Measurements from ENCODE around the gene PTPN13. TPM values are rescaled to one million over a fixed set of nuclear protein-coding genes. Genes with fewer than 3 reads are reported as not detected.

PTPN13 gene
- total RNA-seq, 1 donor from 2014 or later, result 66.3 TPM

DNA sequence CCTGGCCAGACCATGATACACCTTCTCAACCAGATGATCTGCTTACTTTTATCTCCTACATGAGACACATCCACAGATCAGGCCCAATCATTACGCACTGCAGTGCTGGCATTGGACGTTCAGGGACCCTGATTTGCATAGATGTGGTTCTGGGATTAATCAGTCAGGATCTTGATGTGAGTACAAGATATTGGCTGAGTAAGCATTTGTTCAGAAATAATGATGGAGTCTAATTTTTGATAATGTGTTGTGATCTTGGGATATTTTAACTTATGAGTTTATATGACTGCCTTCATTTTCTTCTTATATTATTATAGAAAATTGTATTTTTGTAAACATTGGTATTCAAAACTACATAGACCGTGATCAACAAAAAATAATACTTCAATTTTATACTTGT, 215.7 kb downstream of the PTPN13 start:
- peaks cover 0 to 36% of the 10 kb centered on the region in 2 donors for H3K36me3 ChIP-seq
- H3K4me1 ChIP-seq, result no peaks in the 10 kb centered on the region
- no peaks in the 10 kb centered on the region for H3K9me3 ChIP-seq
- intact Hi-C loops (cut with DNase I), result no loop called here
- H3K27me3 ChIP-seq, result no peaks in the 10 kb centered on the region
- H3K4me3 ChIP-seq, result no peak overlapping the region
- no peak for DNase-seq (ENCODE audit: extremely low spot score in 2 of 2)
- TF ChIP-seq POLR2AphosphoS5 (IDR thresholded peaks at IDR 0.05; ENCODE audit: insufficient read depth in 1 of 2, low read depth in 1 of 2) (no peak), POLR2A (IDR thresholded peaks at IDR 0.05) (no peak), CTCF (IDR thresholded peaks at IDR 0.05) (no peak)
- H3K27ac ChIP-seq, result no peak overlapping the region

DNA sequence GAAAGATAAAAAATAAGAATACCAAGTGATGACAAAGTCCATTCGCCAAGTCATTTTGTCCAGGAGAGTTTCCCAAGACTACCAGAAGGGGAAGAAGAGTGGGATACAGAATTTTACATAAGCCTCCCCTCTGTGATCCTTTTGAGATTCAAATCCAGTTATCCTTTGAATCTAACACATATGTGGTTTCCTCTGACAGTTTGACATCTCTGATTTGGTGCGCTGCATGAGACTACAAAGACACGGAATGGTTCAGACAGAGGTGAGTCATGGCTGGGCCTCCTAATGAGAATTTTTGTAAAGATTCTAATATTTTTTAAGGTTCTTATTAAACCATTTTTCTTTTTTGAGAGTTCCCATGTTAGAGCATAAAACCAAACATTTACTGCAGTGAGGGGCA, 216.7 kb downstream of the PTPN13 start:
- no peaks in the 10 kb centered on the region for H3K9me3 ChIP-seq
- H3K27me3 ChIP-seq, result no peaks in the 10 kb centered on the region
- no peak overlapping the region for H3K4me3 ChIP-seq
- intact Hi-C loops (cut with DNase I), result no loop called here
- no peak overlapping the region for H3K27ac ChIP-seq
- H3K4me1 ChIP-seq, result no peaks in the 10 kb centered on the region
- DNase-seq (ENCODE audit: extremely low spot score in 2 of 2), result no peak
- H3K36me3 ChIP-seq, result peaks cover 0 to 38% of the 10 kb centered on the region in 2 donors
- no peak for TF ChIP-seq CTCF (IDR thresholded peaks at IDR 0.05)
- no peak for TF ChIP-seq POLR2A (IDR thresholded peaks at IDR 0.05)
- no peak for TF ChIP-seq POLR2AphosphoS5 (IDR thresholded peaks at IDR 0.05; ENCODE audit: insufficient read depth in 1 of 2, low read depth in 1 of 2)

GRCh38 chr4:86815653-86816052, 221.5 kb downstream of the PTPN13 start:
- no peak for DNase-seq (ENCODE audit: extremely low spot score in 2 of 2)
- Histone ChIP-seq H3K36me3 (peaks cover 0 to 28% of the 10 kb centered on the region in 2 donors), H3K27me3 (no peaks in the 10 kb centered on the region), H3K4me3 (no peak overlapping the region), H3K9me3 (no peaks in the 10 kb centered on the region), H3K4me1 (peaks cover 8% of the 10 kb centered on the region), H3K27ac (peak overlapping the region; percentile 73)
- no peak for TF ChIP-seq POLR2AphosphoS5 (IDR thresholded peaks at IDR 0.05; ENCODE audit: insufficient read depth in 1 of 2, low read depth in 1 of 2)
- intact Hi-C loops (cut with DNase I), result no loop called here

GRCh38 chr4:86816501-86817273, 222.6 kb downstream of the PTPN13 start:
- peaks cover 0 to 17% of the 10 kb centered on the region in 2 donors for H3K36me3 ChIP-seq
- TF ChIP-seq CTCF (IDR thresholded peaks at IDR 0.05) (no peak), POLR2AphosphoS5 (IDR thresholded peaks at IDR 0.05; ENCODE audit: insufficient read depth in 1 of 2, low read depth in 1 of 2) (no peak), POLR2A (IDR thresholded peaks at IDR 0.05) (no peak)
- no peak overlapping the region for H3K4me3 ChIP-seq
- intact Hi-C loops (cut with DNase I), result no loop called here
- H3K4me1 ChIP-seq, result peaks cover 8% of the 10 kb centered on the region
- no peaks in the 10 kb centered on the region for H3K9me3 ChIP-seq
- DNase-seq (ENCODE audit: extremely low spot score in 2 of 2), result no peak
- peak overlapping the region; percentile 73 for H3K27ac ChIP-seq
- H3K27me3 ChIP-seq, result no peaks in the 10 kb centered on the region

- H3K4me1 ChIP-seq, result peaks cover 8% of the 10 kb centered on the region
- no peaks in the 10 kb centered on the region for H3K9me3 ChIP-seq
- peaks cover 0 to 16% of the 10 kb centered on the region in 2 donors for H3K36me3 ChIP-seq
- no peaks in the 10 kb centered on the region for H3K27me3 ChIP-seq
- no peak for DNase-seq (ENCODE audit: extremely low spot score in 2 of 2)
- no peak overlapping the region for H3K27ac ChIP-seq
- TF ChIP-seq POLR2A (IDR thresholded peaks at IDR 0.05) (no peak), POLR2AphosphoS5 (IDR thresholded peaks at IDR 0.05; ENCODE audit: insufficient read depth in 1 of 2, low read depth in 1 of 2) (no peak), CTCF (IDR thresholded peaks at IDR 0.05) (no peak)
- no peak overlapping the region for H3K4me3 ChIP-seq
- intact Hi-C loops (cut with DNase I), result no loop called here
Measured at GRCh38 chr4:86818211-86818610, 224.1 kb downstream of the PTPN13 start.
